Measurements from ENCODE around the gene NR1I2. TPM values are rescaled to one million over a fixed set of nuclear protein-coding genes. Genes with fewer than 3 reads are reported as not detected.

Gene NR1I2
- polyA plus RNA-seq, 2 of the 4 experiments (the other 2 are of a cell fraction), result not detected

DNA sequence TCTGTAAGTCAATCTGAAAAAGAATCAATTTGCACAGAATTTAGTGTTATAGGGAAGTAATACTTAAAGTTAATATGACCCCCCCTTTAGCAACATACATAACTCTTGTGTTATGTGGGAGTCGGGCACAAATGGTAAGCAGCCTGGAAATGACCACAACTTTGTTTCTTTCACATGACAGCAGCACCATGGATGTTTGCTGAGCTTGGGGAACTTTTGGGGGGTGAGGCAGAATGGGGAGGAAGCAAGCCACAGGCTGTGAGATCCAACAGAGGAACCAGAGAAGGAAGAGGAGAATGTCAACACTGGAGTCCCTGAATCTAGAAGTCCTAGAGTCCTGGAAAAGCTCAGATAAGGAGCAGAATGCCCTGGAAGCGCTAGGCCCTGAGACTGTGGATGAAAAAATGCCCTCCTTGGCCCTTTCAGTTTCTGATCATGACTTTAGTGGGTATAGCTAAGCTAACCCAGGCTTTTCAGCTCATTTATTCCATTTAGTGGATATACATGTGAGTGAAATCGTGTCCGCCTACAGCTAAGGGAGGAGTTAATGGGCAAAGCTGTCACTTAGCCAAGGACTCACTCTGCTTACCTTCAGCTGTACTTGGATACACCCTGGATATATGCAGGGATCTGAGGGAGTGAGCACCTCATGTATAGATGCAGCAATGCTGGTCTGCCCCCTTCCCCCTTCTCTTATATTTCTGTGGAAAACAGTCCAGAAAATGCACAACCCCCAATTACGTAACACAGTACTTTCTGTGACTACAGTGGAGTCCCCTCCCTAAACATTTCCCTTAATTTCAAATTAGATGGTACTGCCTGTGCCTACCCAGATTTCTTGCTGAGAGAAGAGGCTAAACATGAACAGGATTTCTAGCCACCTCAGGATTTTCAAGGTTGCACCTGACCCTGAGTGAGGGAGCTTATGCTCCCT, 40.0 kb upstream of the NR1I2 start:
- CTCF ChIA-PET, result interaction anchor here (0.6 kb wide), 3 partner anchors 75 to 198 kb away, joined by 3 to 6 read pairs (median 3); no protein-coding TSS in a partner anchor
- ATAC-seq (no peak), FAIRE-seq (no peak), DNase-seq (ENCODE audit: low read depth in 1 of 2, low spot score in 1 of 2) (no peak)
- Histone ChIP-seq H3K27ac (no peak overlapping the region), H3K9me3 (no peaks in the 10 kb centered on the region), H3K4me1 (no peaks in the 10 kb centered on the region), H3K4me2 (no peak overlapping the region), H3K4me3 (no peak overlapping the region)
- no peak for TF ChIP-seq BHLHE40 (IDR thresholded peaks at IDR 0.05; ENCODE audit: low read depth, low read length)
- WGBS (ENCODE audit: missing lambda C conversion rate), result 66% methylated on average over 5 of the region's 5 CpGs
- POLR2A ChIA-PET, result no interaction called here

DNA sequence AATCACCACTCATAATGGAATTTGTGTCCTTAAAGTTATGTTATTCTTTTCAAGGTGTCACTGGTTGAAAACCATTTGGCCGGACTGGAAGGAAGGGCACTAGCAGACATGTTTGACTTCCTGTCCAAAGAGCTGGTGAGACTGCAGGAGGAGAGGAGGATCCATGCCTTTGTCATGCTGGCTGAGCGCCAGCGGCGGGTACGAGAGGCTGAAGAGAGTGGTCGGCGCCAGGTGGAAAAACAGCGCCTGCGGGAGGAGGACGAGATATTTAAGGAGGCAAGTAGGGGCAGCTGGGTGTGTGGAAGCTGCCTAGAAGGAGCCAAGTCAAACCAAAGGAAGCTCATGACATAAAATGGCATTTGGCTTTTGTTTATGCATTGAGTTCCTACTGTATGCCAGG, 38.0 kb upstream of the NR1I2 start:
- H3K27ac ChIP-seq, result no peak overlapping the region
- CTCF ChIA-PET, result no interaction called here
- H3K4me3 ChIP-seq, result no peak overlapping the region
- H3K4me1 ChIP-seq, result no peaks in the 10 kb centered on the region
- TF ChIP-seq SMC3 (IDR thresholded peaks at IDR 0.05) (no peak), ZSCAN20 (CRISPR knock-in tag; IDR thresholded peaks at IDR 0.05) (no peak), RFX5 (IDR thresholded peaks at IDR 0.05) (no peak), JUN (IDR thresholded peaks at IDR 0.05) (no peak), FOSB (CRISPR knock-in tag; IDR thresholded peaks at IDR 0.05) (no peak), POLR2AphosphoS2 (conservative IDR thresholded peaks at IDR 0.05; ENCODE audit: low read length) (no peak), GATA3 (IDR thresholded peaks at IDR 0.05; ENCODE audit: borderline replicate concordance) (no peak), KDM5A (IDR thresholded peaks at IDR 0.05) (no peak), FOXS1 (CRISPR knock-in tag; IDR thresholded peaks at IDR 0.05) (no peak), JUNB (IDR thresholded peaks at IDR 0.05) (no peak), RAD21 (conservative IDR thresholded peaks at IDR 0.05 in 1 of 2, IDR thresholded peaks at IDR 0.05 in 1 of 2) (no peak), NR3C1 (IDR thresholded peaks at IDR 0.05) (no peak), MYC (IDR thresholded peaks at IDR 0.05; ENCODE audit: borderline replicate concordance, low read length) (no peak)
- TF ChIP-seq, protein P1, sequence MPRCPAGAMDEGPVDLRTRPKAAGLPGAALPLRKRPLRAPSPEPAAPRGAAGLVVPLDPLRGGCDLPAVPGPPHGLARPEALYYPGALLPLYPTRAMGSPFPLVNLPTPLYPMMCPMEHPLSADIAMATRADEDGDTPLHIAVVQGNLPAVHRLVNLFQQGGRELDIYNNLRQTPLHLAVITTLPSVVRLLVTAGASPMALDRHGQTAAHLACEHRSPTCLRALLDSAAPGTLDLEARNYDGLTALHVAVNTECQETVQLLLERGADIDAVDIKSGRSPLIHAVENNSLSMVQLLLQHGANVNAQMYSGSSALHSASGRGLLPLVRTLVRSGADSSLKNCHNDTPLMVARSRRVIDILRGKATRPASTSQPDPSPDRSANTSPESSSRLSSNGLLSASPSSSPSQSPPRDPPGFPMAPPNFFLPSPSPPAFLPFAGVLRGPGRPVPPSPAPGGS (IDR thresholded peaks at IDR 0.05), result no peak
- TF ChIP-seq, protein P2, sequence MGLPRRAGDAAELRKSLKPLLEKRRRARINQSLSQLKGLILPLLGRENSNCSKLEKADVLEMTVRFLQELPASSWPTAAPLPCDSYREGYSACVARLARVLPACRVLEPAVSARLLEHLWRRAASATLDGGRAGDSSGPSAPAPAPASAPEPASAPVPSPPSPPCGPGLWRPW (IDR thresholded peaks at IDR 0.05), result no peak
- TF ChIP-seq, protein P3, sequence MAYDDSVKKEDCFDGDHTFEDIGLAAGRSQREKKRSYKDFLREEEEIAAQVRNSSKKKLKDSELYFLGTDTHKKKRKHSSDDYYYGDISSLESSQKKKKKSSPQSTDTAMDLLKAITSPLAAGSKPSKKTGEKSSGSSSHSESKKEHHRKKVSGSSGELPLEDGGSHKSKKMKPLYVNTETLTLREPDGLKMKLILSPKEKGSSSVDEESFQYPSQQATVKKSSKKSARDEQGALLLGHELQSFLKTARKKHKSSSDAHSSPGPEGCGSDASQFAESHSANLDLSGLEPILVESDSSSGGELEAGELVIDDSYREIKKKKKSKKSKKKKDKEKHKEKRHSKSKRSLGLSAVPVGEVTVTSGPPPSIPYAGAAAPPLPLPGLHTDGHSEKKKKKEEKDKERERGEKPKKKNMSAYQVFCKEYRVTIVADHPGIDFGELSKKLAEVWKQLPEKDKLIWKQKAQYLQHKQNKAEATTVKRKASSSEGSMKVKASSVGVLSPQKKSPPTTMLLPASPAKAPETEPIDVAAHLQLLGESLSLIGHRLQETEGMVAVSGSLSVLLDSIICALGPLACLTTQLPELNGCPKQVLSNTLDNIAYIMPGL (CRISPR knock-in tag; IDR thresholded peaks at IDR 0.05; ENCODE audit: borderline replicate concordance), result no peak
- no peak for ATAC-seq
- DNase-seq (ENCODE audit: low read depth in 1 of 2, low spot score in 1 of 2), result no peak
- H3K9me3 ChIP-seq, result no peaks in the 10 kb centered on the region
- FAIRE-seq, result no peak
- POLR2A ChIA-PET, result no interaction called here
- WGBS (ENCODE audit: missing lambda C conversion rate), result 88% methylated on average over 10 of the region's 10 CpGs
- H3K4me2 ChIP-seq, result no peak overlapping the region

DNA sequence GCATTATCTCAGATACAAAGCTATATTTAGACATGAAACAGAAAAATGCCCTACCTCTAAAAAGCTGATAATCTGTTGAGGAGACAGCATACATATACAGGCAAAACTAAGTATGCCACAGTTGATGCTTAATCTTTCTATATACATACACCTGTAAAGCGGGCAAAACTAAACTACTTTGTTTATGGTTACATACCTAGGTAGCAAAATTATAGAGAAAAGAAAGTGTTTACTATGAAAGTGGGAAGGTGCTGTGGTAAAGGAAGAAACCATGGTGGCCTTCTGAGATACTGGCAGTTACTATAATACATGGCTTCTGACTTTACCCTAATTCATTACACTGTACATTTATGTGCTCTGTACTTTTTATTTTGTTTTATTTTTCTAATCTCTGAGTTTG, 36.0 kb upstream of the NR1I2 start:
- TF ChIP-seq HOXB13 (CRISPR knock-in tag; IDR thresholded peaks at IDR 0.05; ENCODE audit: low read depth) (no peak), EHMT2 (IDR thresholded peaks at IDR 0.05; ENCODE audit: low read depth) (no peak), ESRRA (IDR thresholded peaks at IDR 0.05; ENCODE audit: borderline replicate concordance, low read length) (no peak), HDAC2 (IDR thresholded peaks at IDR 0.05) (no peak), CEBPB (IDR thresholded peaks at IDR 0.05) (no peak), CBX2 (IDR thresholded peaks at IDR 0.05; ENCODE audit: borderline replicate concordance, low read depth) (no peak), CHD2 (IDR thresholded peaks at IDR 0.05; ENCODE audit: low read length, partially characterized antibody) (no peak), TP53 (CRISPR knock-in tag; IDR thresholded peaks at IDR 0.05) (no peak), KDM5A (IDR thresholded peaks at IDR 0.05) (no peak), NFE2L2 (conservative IDR thresholded peaks at IDR 0.05; ENCODE audit: low read length) (no peak), RAD21 (conservative IDR thresholded peaks at IDR 0.05 in 1 of 2, IDR thresholded peaks at IDR 0.05 in 1 of 2) (no peak), TFCP2L1 (CRISPR knock-in tag; IDR thresholded peaks at IDR 0.05) (no peak), NPAS2 (CRISPR knock-in tag; IDR thresholded peaks at IDR 0.05; ENCODE audit: borderline replicate concordance) (no peak), RCOR1 (IDR thresholded peaks at IDR 0.05; ENCODE audit: low read depth, low read length) (no peak), CBX8 (IDR thresholded peaks at IDR 0.05) (no peak)
- TF ChIP-seq, protein P4, sequence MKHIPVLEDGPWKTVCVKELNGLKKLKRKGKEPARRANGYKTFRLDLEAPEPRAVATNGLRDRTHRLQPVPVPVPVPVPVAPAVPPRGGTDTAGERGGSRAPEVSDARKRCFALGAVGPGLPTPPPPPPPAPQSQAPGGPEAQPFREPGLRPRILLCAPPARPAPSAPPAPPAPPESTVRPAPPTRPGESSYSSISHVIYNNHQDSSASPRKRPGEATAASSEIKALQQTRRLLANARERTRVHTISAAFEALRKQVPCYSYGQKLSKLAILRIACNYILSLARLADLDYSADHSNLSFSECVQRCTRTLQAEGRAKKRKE (CRISPR knock-in tag; IDR thresholded peaks at IDR 0.05; ENCODE audit: low read depth), result no peak
- TF ChIP-seq, protein P5, sequence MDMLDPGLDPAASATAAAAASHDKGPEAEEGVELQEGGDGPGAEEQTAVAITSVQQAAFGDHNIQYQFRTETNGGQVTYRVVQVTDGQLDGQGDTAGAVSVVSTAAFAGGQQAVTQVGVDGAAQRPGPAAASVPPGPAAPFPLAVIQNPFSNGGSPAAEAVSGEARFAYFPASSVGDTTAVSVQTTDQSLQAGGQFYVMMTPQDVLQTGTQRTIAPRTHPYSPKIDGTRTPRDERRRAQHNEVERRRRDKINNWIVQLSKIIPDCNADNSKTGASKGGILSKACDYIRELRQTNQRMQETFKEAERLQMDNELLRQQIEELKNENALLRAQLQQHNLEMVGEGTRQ (IDR thresholded peaks at IDR 0.05), result no peak
- H3K4me3 ChIP-seq, result no peak overlapping the region
- no peak overlapping the region for H3K27ac ChIP-seq
- ChIA-PET CTCF (no interaction called here), POLR2A (no interaction called here)
- FAIRE-seq (no peak), DNase-seq (ENCODE audit: low read depth in 1 of 2, low spot score in 1 of 2) (no peak), ATAC-seq (no peak)
- H3K9me3 ChIP-seq, result no peaks in the 10 kb centered on the region
- no peak overlapping the region for H3K4me2 ChIP-seq
- no peaks in the 10 kb centered on the region for H3K4me1 ChIP-seq
- 47% methylated on average over 1 of the region's 1 CpG for WGBS (ENCODE audit: missing lambda C conversion rate)

Data from A549 (cell line).